DMS153 (cell line): ENCODE measurements around the gene ALKBH5.

Experiments used
- DNase-seq: peaks from one replicate; lab custom pipeline; 2025; lab: John Stamatoyannopoulos, UW

The ALKBH5 gene

GRCh38 chr17:18224053-18224386, 40.4 kb downstream of the ALKBH5 start:
- DNase-seq: no peak

GRCh38 chr17:18224387-18225120, 40.9 kb downstream of the ALKBH5 start:
- DNase-seq: no peak

- peak; percentile 64 for DNase-seq
Measured at GRCh38 chr17:18225121-18225641, 41.6 kb downstream of the ALKBH5 start, which contains the start of gene LLGL1. Gene LLGL1, plus strand, starts transcription at chr17:18225635. Its CDS starts 48 bp downstream, at chr17:18225683.

GRCh38 chr17:18225642-18226283, 42.1 kb downstream of the ALKBH5 start:
- no peak for DNase-seq

- no peak for DNase-seq
Measured at GRCh38 chr17:18226284-18226945, 42.8 kb downstream of the ALKBH5 start.

GRCh38 chr17:18227635-18228034, 44.0 kb downstream of the ALKBH5 start:
- no peak for DNase-seq

GRCh38 chr17:18228176-18228682, 44.6 kb downstream of the ALKBH5 start:
- no peak for DNase-seq

- no peak for DNase-seq
Measured at GRCh38 chr17:18229254-18229653, 45.6 kb downstream of the ALKBH5 start.

- DNase-seq: no peak
Measured at GRCh38 chr17:18229771-18230170, 46.1 kb downstream of the ALKBH5 start.

- DNase-seq: no peak
Measured at GRCh38 chr17:18230288-18231141, 46.9 kb downstream of the ALKBH5 start.

GRCh38 chr17:18231164-18231563, 47.5 kb downstream of the ALKBH5 start:
- DNase-seq: no peak

- DNase-seq: no peak
Measured at GRCh38 chr17:18233803-18234518, 50.3 kb downstream of the ALKBH5 start.

- DNase-seq: no peak
Measured at GRCh38 chr17:18234853-18235380, 51.3 kb downstream of the ALKBH5 start.

GRCh38 chr17:18235743-18236256, 52.2 kb downstream of the ALKBH5 start:
- DNase-seq: no peak

- DNase-seq: no peak
Measured at GRCh38 chr17:18236494-18236893, 52.9 kb downstream of the ALKBH5 start.

GRCh38 chr17:18237461-18237860, 53.8 kb downstream of the ALKBH5 start:
- DNase-seq: no peak

GRCh38 chr17:18238299-18238698, 54.7 kb downstream of the ALKBH5 start:
- no peak for DNase-seq

- DNase-seq: no peak
Measured at GRCh38 chr17:18240449-18240848, 56.8 kb downstream of the ALKBH5 start.

- DNase-seq: no peak
Measured at GRCh38 chr17:18241229-18241871, 57.7 kb downstream of the ALKBH5 start.
